HepG2 (cell line): ENCODE results near the gene TGFA. TPM values are rescaled to one million over a fixed set of nuclear protein-coding genes. Genes with fewer than 3 reads are reported as not detected.
A peak's percentile ranks its signal among the peaks of the same experiment; 100 is the strongest.

Source experiments
- ATAC-seq: fragments of 200-7000 bp; cut with Tn5 transposase; 3 replicates; pipeline ENCODE4 v1.9.1; 2020; ENCODE audit warnings: mild to moderate bottlenecking, moderate library complexity
- BruUV-seq: library from RNA; stranded (reverse); fragments of 400-500 nt; replicated peaks from 2 replicates; lab custom pipeline; 2021; lab: Mats Ljungman, UMichigan
- CTCF ChIA-PET: fragments of 300-600 bp; formaldehyde crosslinking; extraction: SDS; loops from one replicate; lab custom pipeline; 2021; ENCODE audit warnings: low total read pairs, inconsistent platforms, low intra/inter-chr PET ratio; lab: Yijun Ruan, JAX
- POLR2A ChIA-PET: fragments of 350-600 bp; sonication (Branson Sonifier 250); formaldehyde crosslinking; loops from one replicate; lab custom pipeline; 2020; ENCODE audit warnings: antibody characterized with exemption, inconsistent platforms; lab: Yijun Ruan, JAX
- DNase-seq: peaks from one replicate; pipeline ENCODE4 v3.0.0-alpha.2; 2015; ENCODE audit warnings: low spot score
- FAIRE-seq: peaks from 3 replicates; lab custom pipeline; 2011; peaks lifted over from hg19 to GRCh38; lab: Jason Lieb, UNC
- H2AFZ ChIP-seq: one replicate; pipeline ENCODE4 v1.6.1; 2011; ENCODE audit warnings: low read length, inconsistent platforms
- H3K27ac ChIP-seq: fragments of 300-600 bp; 3 replicates; pipeline ENCODE4 v1.8.0; 2011; ENCODE audit warnings: mixed run types, mild to moderate bottlenecking, mixed read lengths, low read length, inconsistent platforms; ENCODE audit not compliant: insufficient read depth; ENCODE audit errors: extremely low read length
- H3K27me3 ChIP-seq, 2 experiments: fragments of 200-600 bp in 1 of 2; 2 replicates in 1 of 2; 3 replicates in 1 of 2; pipeline versions ENCODE4 v1.6.0 to v1.8.0; 2011; ENCODE audit warnings: low read length in 2 of 2, mild to moderate bottlenecking in 2 of 2, moderate library complexity in 2 of 2, inconsistent platforms in 1 of 2; ENCODE audit not compliant: insufficient read depth in 2 of 2, control insufficient read depth in 1 of 2
- H3K36me3 ChIP-seq, 2 experiments: fragments of 200-600 bp in 1 of 2; replicated peaks in 1 of 2; 2 replicates in 1 of 2; 3 replicates in 1 of 2; pipeline versions ENCODE4 v1.5.1 to v1.8.0; 2011; ENCODE audit warnings: low read length in 2 of 2, inconsistent platforms in 1 of 2; ENCODE audit not compliant: insufficient read depth in 2 of 2, control insufficient read depth in 1 of 2
- H3K4me1 ChIP-seq: 2 replicates; pipeline ENCODE4 v1.5.1; 2012; ENCODE audit warnings: low read length, inconsistent platforms; ENCODE audit not compliant: insufficient read depth
- H3K4me2 ChIP-seq: 2 replicates; pipeline ENCODE4 v1.6.0; 2011; ENCODE audit warnings: low read depth, low read length, inconsistent platforms
- H3K4me3 ChIP-seq, 3 experiments: fragments of 200-600 bp in 1 of 3; sonication (generic), shearing (Covaris generic) in 1 of 3; replicated peaks in 1 of 3; 2 replicates each; pipeline ENCODE4 v1.5.1; 2011 to 2016; ENCODE audit warnings: low read length in 3 of 3, inconsistent platforms in 2 of 3, low read depth in 2 of 3, mild to moderate bottlenecking in 2 of 3, control low read depth in 1 of 3, mixed read lengths in 1 of 3; ENCODE audit not compliant: insufficient read depth in 1 of 3
- H3K79me2 ChIP-seq: one replicate; pipeline ENCODE4 v1.6.1; 2011; ENCODE audit warnings: low read length, inconsistent platforms; ENCODE audit not compliant: insufficient read depth
- H3K9ac ChIP-seq: 2 replicates; pipeline ENCODE4 v1.6.0; 2011; ENCODE audit warnings: mild to moderate bottlenecking, low read depth, low read length, inconsistent platforms; ENCODE audit not compliant: insufficient read depth
- H3K9me3 ChIP-seq: 2 replicates; pipeline ENCODE4 v1.5.1; 2012; ENCODE audit warnings: mild to moderate bottlenecking, low read length
- H4K20me1 ChIP-seq: 2 replicates; pipeline ENCODE4 v1.6.0; 2011; ENCODE audit warnings: inconsistent platforms, mild to moderate bottlenecking, low read length, moderate library complexity; ENCODE audit not compliant: insufficient read depth
- BRD4 ChIP-seq: sonication (generic); formaldehyde crosslinking; IDR thresholded peaks from 2 replicates; pipeline ENCODE4 v1.4.0; 2020; ENCODE audit warnings: missing genetic modification reagents
- FOSL2 ChIP-seq: sonication (generic); formaldehyde crosslinking; IDR thresholded peaks from 2 replicates; pipeline ENCODE4 v1.4.0; 2020; ENCODE audit warnings: missing genetic modification reagents
- MAF1 ChIP-seq: sonication (generic); formaldehyde crosslinking; IDR thresholded peaks from 2 replicates; pipeline ENCODE4 v1.5.0; 2020; ENCODE audit warnings: missing genetic modification reagents, borderline replicate concordance
- NCOA2 ChIP-seq: sonication (generic); formaldehyde crosslinking; IDR thresholded peaks from 2 replicates; pipeline ENCODE4 v1.8.0; 2022; ENCODE audit warnings: inconsistent platforms
- RORA ChIP-seq: sonication (generic); formaldehyde crosslinking; IDR thresholded peaks from 2 replicates; pipeline ENCODE4 v1.5.0; 2020; ENCODE audit warnings: mild to moderate bottlenecking, missing genetic modification reagents, moderate library complexity
- SALL1 ChIP-seq: sonication (generic); formaldehyde crosslinking; IDR thresholded peaks from 2 replicates; pipeline ENCODE4 v1.8.0; 2022; ENCODE audit warnings: mild to moderate bottlenecking, missing genetic modification reagents
- TP53 ChIP-seq: sonication (generic); formaldehyde crosslinking; conservative IDR thresholded peaks from 2 replicates; pipeline ENCODE4 v1.4.0; 2020; ENCODE audit warnings: missing genetic modification reagents
- WGBS: methylation state at CpG from one replicate; pipeline ENCODE4 v1.1.6; 2017; ENCODE audit warnings: low lambda C conversion rate; 5-methylcytosine and 5-hydroxymethylcytosine counted together
- in situ Hi-C: cut with HindIII; loops from 2 replicates; pipeline ENCODE4 v1.10.0; 2017; ENCODE audit warnings: low pct_unique_long_range_greater_than_20kb; ENCODE audit not compliant: extremely low pct_ligation_motif_present
- intact Hi-C: fragments of 100-400 bp; cut with micrococcal nuclease; formaldehyde crosslinking; loops from one replicate; pipeline ENCODE4 v1.10.0; 2022; ENCODE audit not compliant: unreplicated experiment
- polyA plus RNA-seq, 8 experiments: library from polyadenylated mRNA; depleted of rRNA in 3 of 8; stranded (reverse) in 7 of 8; unstranded in 1 of 8; fragments of >200 nt; fragmentation: Illumina TruSeq in 4 of 8; extraction: Trizol in 4 of 8; gene quantifications; 2 replicates each; pipeline versions ENCODE4 v1.2.1 to v1.2.3, GENCODE V29; 2011 to 2016; ENCODE audit warnings: low read depth in 4 of 8, missing spikeins in 1 of 8, mixed read lengths in 1 of 8; ENCODE audit not compliant: insufficient read depth in 1 of 8
- total RNA-seq, 5 experiments: library from RNA; depleted of rRNA; stranded (reverse); fragments of >200 nt; fragmentation: Illumina TruSeq; extraction: Trizol; gene quantifications; 2 replicates each; pipeline ENCODE4 v1.2.3, GENCODE V29; 2016; ENCODE audit warnings: low read depth in 1 of 5
- TF ChIP-seq, protein P1 (sequence below): sonication (generic); formaldehyde crosslinking; IDR thresholded peaks from 2 replicates; pipeline ENCODE4 v1.4.0; 2020; ENCODE audit warnings: mild to moderate bottlenecking, missing genetic modification reagents

The TGFA gene
- total and polyA plus RNA-seq, 2 of the 13 experiments (the other 11 are each of a cell fraction or from before 2014, with no cell fraction given): 7.8 to 15.3 TPM

DNA sequence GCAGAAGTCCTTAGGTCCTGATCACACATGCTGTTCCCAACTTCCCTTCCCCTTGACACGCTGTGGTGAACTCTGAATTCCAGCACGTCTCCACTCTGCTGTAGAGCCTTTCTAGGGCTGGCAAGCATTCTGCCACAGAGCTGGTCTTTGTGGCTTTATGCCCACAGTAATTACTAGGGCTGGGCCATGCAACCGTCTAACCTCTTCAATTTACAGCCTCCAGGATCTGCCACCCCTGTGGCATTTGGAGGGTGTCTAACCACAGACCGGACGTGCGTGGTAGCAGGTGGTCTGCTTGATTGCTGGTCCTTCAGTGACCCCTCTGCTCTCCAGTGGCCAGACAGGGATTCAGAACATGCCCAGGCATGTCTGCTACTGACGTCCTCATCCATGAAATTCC, 43.1 kb upstream of the TGFA start:
- in situ Hi-C loops (no loop called here), intact Hi-C loops (no loop called here)
- no peaks in the 10 kb centered on the region for H3K27me3 ChIP-seq
- H2AFZ ChIP-seq: peak overlapping the region; percentile 64
- no peak for TF ChIP-seq NCOA2
- TF ChIP-seq MAF1 (CRISPR knock-in tag): no peak
- TF ChIP-seq SALL1 (CRISPR knock-in tag): 0 out of 2 replicates have a peak, but pooled peaks have one; percentile 13
- TF ChIP-seq, protein P1, sequence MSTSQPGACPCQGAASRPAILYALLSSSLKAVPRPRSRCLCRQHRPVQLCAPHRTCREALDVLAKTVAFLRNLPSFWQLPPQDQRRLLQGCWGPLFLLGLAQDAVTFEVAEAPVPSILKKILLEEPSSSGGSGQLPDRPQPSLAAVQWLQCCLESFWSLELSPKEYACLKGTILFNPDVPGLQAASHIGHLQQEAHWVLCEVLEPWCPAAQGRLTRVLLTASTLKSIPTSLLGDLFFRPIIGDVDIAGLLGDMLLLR (CRISPR knock-in tag): no peak
- TF ChIP-seq BRD4 (CRISPR knock-in tag): 0 out of 2 replicates have a peak, but pooled peaks have one; percentile 48
- TF ChIP-seq TP53 (CRISPR knock-in tag): peak; percentile 99
- no peak overlapping the region for H3K4me3 ChIP-seq
- CTCF ChIA-PET: no interaction called here
- FAIRE-seq: no peak
- ATAC-seq: no peak
- no TSS peak for BruUV-seq
- POLR2A ChIA-PET: no interaction called here
- H3K4me2 ChIP-seq: no peak overlapping the region
- no peaks in the 10 kb centered on the region for H3K79me2 ChIP-seq
- no peaks in the 10 kb centered on the region for H4K20me1 ChIP-seq
- peaks cover 10% of the 10 kb centered on the region for H3K4me1 ChIP-seq
- H3K9ac ChIP-seq: no peak overlapping the region
- H3K9me3 ChIP-seq: no peaks in the 10 kb centered on the region; the same call in 1 of the 2 replicates
- H3K36me3 ChIP-seq: no peaks in the 10 kb centered on the region
- 71% methylated on average over 7 of the region's 7 CpGs for WGBS
- DNase-seq: no peak
- no peak overlapping the region for H3K27ac ChIP-seq

DNA sequence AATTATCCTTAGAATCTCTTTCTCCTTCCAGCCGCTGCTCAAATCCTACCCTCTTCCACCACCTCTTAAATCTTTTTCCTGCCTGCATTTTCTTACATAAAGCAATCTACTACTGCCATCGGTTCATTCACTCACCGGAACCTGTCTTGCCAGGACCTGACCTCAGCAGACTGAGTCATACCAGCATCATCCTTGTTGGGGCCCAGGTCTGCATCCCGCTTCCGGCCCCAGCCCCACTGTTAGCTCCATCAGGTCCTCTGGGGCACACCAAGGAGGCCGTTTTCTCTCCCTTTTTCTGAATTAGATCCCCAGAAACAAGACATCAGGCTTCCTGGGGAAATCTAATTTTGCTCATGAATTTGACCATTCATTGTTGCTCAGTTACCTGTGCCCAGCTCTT, 42.7 kb upstream of the TGFA start:
- Histone ChIP-seq H3K27ac (no peak overlapping the region), H4K20me1 (no peaks in the 10 kb centered on the region), H3K36me3 (no peaks in the 10 kb centered on the region), H3K9me3 (no peaks in the 10 kb centered on the region; the same call in 1 of the 2 replicates), H3K4me2 (no peak overlapping the region), H2AFZ (no peak overlapping the region), H3K27me3 (no peaks in the 10 kb centered on the region)
- WGBS: 58% methylated on average over 6 of the region's 6 CpGs
- in situ Hi-C loops: no loop called here
- ChIA-PET CTCF (no interaction called here), POLR2A (no interaction called here)
- no TSS peak for BruUV-seq
- ATAC-seq: no peak
- FAIRE-seq: no peak
- DNase-seq: no peak
- intact Hi-C loops: no loop called here
- TF ChIP-seq RORA (CRISPR knock-in tag) (no peak), FOSL2 (CRISPR knock-in tag) (peak; percentile 26; the same call in 1 of the 2 replicates)
- TF ChIP-seq, all 625 proteins: peak for 1
- no peak overlapping the region for H3K4me3 ChIP-seq
- H3K79me2 ChIP-seq: no peaks in the 10 kb centered on the region
- H3K4me1 ChIP-seq: peaks cover 10% of the 10 kb centered on the region
- H3K9ac ChIP-seq: no peak overlapping the region
